ENCODE measurements around the gene TPM3.

The TPM3 gene

GRCh38 chr1:154225370-154225769, 33.5 kb upstream of the TPM3 start:
- no peak for ATAC-seq
- no peak for TF ChIP-seq ISL1 (CRISPR knock-in tag; IDR thresholded peaks at IDR 0.05)
- TF ChIP-seq POU6F1 (CRISPR knock-in tag; IDR thresholded peaks at IDR 0.05; ENCODE audit: borderline replicate concordance, low read depth) = no peak
- TF ChIP-seq BACH2 (CRISPR knock-in tag; IDR thresholded peaks at IDR 0.05; ENCODE audit: borderline replicate concordance) = no peak
- TF ChIP-seq TCF4 (CRISPR knock-in tag; IDR thresholded peaks at IDR 0.05; ENCODE audit: borderline replicate concordance) = no peak
- TF ChIP-seq CREB5 (CRISPR knock-in tag; IDR thresholded peaks at IDR 0.05; ENCODE audit: low read depth) = no peak
- TF ChIP-seq ZFP3 (CRISPR knock-in tag; IDR thresholded peaks at IDR 0.05) = no peak
- TF ChIP-seq PPARA (CRISPR knock-in tag; IDR thresholded peaks at IDR 0.05; ENCODE audit: borderline replicate concordance) = no peak

- TF ChIP-seq CREB5 (CRISPR knock-in tag; IDR thresholded peaks at IDR 0.05; ENCODE audit: low read depth) = no peak
- TF ChIP-seq ISL1 (CRISPR knock-in tag; IDR thresholded peaks at IDR 0.05) = no peak
- TF ChIP-seq OSR1 (CRISPR knock-in tag; IDR thresholded peaks at IDR 0.05) = no peak
- TF ChIP-seq ZFP3 (CRISPR knock-in tag; IDR thresholded peaks at IDR 0.05) = no peak
- no peak for TF ChIP-seq CSDC2 (CRISPR knock-in tag; IDR thresholded peaks at IDR 0.05)
- TF ChIP-seq PPARA (CRISPR knock-in tag; IDR thresholded peaks at IDR 0.05; ENCODE audit: borderline replicate concordance) = no peak
- no peak for TF ChIP-seq ZNF8 (CRISPR knock-in tag; IDR thresholded peaks at IDR 0.05)
- TF ChIP-seq BACH2 (CRISPR knock-in tag; IDR thresholded peaks at IDR 0.05; ENCODE audit: borderline replicate concordance) = no peak
- TF ChIP-seq ESRRG (CRISPR knock-in tag; IDR thresholded peaks at IDR 0.05) = no peak
- no peak for TF ChIP-seq ZNF70 (CRISPR knock-in tag; IDR thresholded peaks at IDR 0.05)
- no peak for ATAC-seq
Observed at GRCh38 chr1:154223621-154224020, 31.7 kb upstream of the TPM3 start.

- no peak for ATAC-seq
- TF ChIP-seq ZNF565 (CRISPR knock-in tag; conservative IDR thresholded peaks at IDR 0.05; ENCODE audit: low read depth) (no peak), RARB (CRISPR knock-in tag; IDR thresholded peaks at IDR 0.05) (no peak), CSDC2 (CRISPR knock-in tag; IDR thresholded peaks at IDR 0.05) (no peak), TCF4 (CRISPR knock-in tag; IDR thresholded peaks at IDR 0.05; ENCODE audit: borderline replicate concordance) (no peak), CREB5 (CRISPR knock-in tag; IDR thresholded peaks at IDR 0.05; ENCODE audit: low read depth) (no peak), PPARA (CRISPR knock-in tag; IDR thresholded peaks at IDR 0.05; ENCODE audit: borderline replicate concordance) (no peak), PATZ1 (CRISPR knock-in tag; IDR thresholded peaks at IDR 0.05; ENCODE audit: borderline replicate concordance) (no peak), ZC3H10 (CRISPR knock-in tag; IDR thresholded peaks at IDR 0.05) (no peak), POU6F1 (CRISPR knock-in tag; IDR thresholded peaks at IDR 0.05; ENCODE audit: borderline replicate concordance, low read depth) (no peak), ZFP30 (CRISPR knock-in tag; IDR thresholded peaks at IDR 0.05) (no peak), ZFP3 (CRISPR knock-in tag; IDR thresholded peaks at IDR 0.05) (no peak), TOX (CRISPR knock-in tag; IDR thresholded peaks at IDR 0.05; ENCODE audit: borderline replicate concordance) (no peak), ARNTL (CRISPR knock-in tag; IDR thresholded peaks at IDR 0.05; ENCODE audit: borderline replicate concordance, low read depth) (no peak), ESRRG (CRISPR knock-in tag; IDR thresholded peaks at IDR 0.05) (no peak), ISL1 (CRISPR knock-in tag; IDR thresholded peaks at IDR 0.05) (no peak), ZNF8 (CRISPR knock-in tag; IDR thresholded peaks at IDR 0.05) (no peak), SNAI2 (CRISPR knock-in tag; IDR thresholded peaks at IDR 0.05) (no peak)
Observed at GRCh38 chr1:154222918-154223317, 31.0 kb upstream of the TPM3 start.

Data from SK-N-SH treated with all-trans-retinoic acid at 6 μM for 48 hours (cell line).